ENCODE results near the gene PPP1CB. TPM values are rescaled to one million over a fixed set of nuclear protein-coding genes. Genes with fewer than 3 reads are reported as not detected.

PPP1CB gene
- total RNA-seq, 1 donor from 2014 or later, result 428 TPM

DNA sequence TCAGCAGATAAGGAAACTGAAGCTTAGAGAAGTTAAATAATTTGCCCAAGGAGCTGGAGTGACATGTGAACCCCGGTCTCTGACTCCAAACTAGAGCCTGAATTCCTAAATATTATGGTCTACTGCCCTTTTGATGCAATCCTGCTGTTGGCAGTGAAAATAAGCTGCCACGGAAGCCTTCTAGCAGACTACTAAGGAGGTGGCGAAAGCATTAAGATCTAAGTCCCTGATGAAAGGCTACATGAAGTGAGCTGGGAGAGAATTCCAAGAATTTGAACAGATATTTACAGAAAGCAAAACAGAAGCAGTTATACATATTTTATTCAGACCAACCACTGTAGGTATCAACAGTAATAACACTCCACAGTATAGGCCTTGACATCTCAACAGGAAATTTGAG is 90.4 kb downstream of the PPP1CB start:
- FAIRE-seq (no peak), DNase-seq (ENCODE audit: low spot score in 2 of 2) (no peak)

Other genes with a start within 250 kb of the PPP1CB start
- gene SPDYA, start 59.0 kb downstream of the PPP1CB start, total RNA-seq, result 0.82 TPM
- gene TRMT61B, start 118.5 kb downstream of the PPP1CB start, total RNA-seq, result 37.5 TPM
- gene WDR43, start 142.8 kb downstream of the PPP1CB start, total RNA-seq, result 64.8 TPM
- gene TOGARAM2, start 229.5 kb downstream of the PPP1CB start, total RNA-seq, result under 0.01 TPM